Loucy (cell line): ENCODE results near the gene PKP3.
A peak's percentile ranks its signal among the peaks of the same experiment; 100 is the strongest.

Experiments used
- H2AFZ ChIP-seq: fragments of 200-600 bp; sonication (generic); 2 replicates; pipeline ENCODE4 v1.6.0; 2016; ENCODE audit warnings: antibody characterized with exemption, mild to moderate bottlenecking, low read length, moderate library complexity
- H3F3A ChIP-seq: fragments of 200-600 bp; 2 replicates; pipeline ENCODE4 v1.6.0; 2016; ENCODE audit warnings: antibody characterized with exemption, low read depth, mild to moderate bottlenecking
- H3K27me3 ChIP-seq: fragments of 200-600 bp; sonication (generic); 2 replicates; pipeline ENCODE4 v1.6.1; 2014; ENCODE audit warnings: low read length, mild to moderate bottlenecking; ENCODE audit not compliant: insufficient read depth, poor library complexity, severe bottlenecking
- H3K36me3 ChIP-seq: fragments of 200-600 bp; sonication (generic); 2 replicates; pipeline ENCODE4 v1.6.1; 2016; ENCODE audit warnings: low read length; ENCODE audit not compliant: insufficient read depth
- H3K4me1 ChIP-seq: fragments of 200-600 bp; sonication (generic); 2 replicates; pipeline ENCODE4 v1.5.1; 2014; ENCODE audit warnings: low read length, mild to moderate bottlenecking; ENCODE audit not compliant: insufficient read depth, poor library complexity, severe bottlenecking
- H3K4me2 ChIP-seq: fragments of 200-600 bp; sonication (generic); 2 replicates; pipeline ENCODE4 v1.6.0; 2014; ENCODE audit warnings: antibody characterized with exemption, low read length, low read depth, mild to moderate bottlenecking; ENCODE audit not compliant: poor library complexity, severe bottlenecking
- H3K4me3 ChIP-seq: fragments of 200-600 bp; sonication (generic); 2 replicates; pipeline ENCODE4 v1.5.1; 2014; ENCODE audit warnings: low read length, mild to moderate bottlenecking, mixed read lengths; ENCODE audit not compliant: poor library complexity, severe bottlenecking
- H3K79me2 ChIP-seq: fragments of 200-600 bp; sonication (generic); 2 replicates; pipeline ENCODE4 v1.6.1; 2014; ENCODE audit warnings: low read length; ENCODE audit not compliant: insufficient read depth
- H3K9ac ChIP-seq: fragments of 200-600 bp; sonication (generic); 2 replicates; pipeline ENCODE4 v1.6.0; 2014; ENCODE audit warnings: mild to moderate bottlenecking, low read depth, low read length, moderate library complexity; ENCODE audit not compliant: poor library complexity, severe bottlenecking
- H3K9me2 ChIP-seq: fragments of 200-600 bp; sonication (generic); replicated peaks from 2 replicates; pipeline ENCODE4 v1.6.1; 2016; ENCODE audit warnings: low read depth, low read length, mixed read lengths
- H3K9me3 ChIP-seq: fragments of 200-600 bp; sonication (generic); 2 replicates; pipeline ENCODE4 v1.6.1; 2014; ENCODE audit warnings: mild to moderate bottlenecking, antibody characterized with exemption, low read length, low read depth; ENCODE audit not compliant: insufficient read depth
- H4K20me1 ChIP-seq: fragments of 200-600 bp; sonication (generic); 2 replicates; pipeline ENCODE4 v1.6.0; 2014; ENCODE audit warnings: antibody characterized with exemption, low read length, mild to moderate bottlenecking; ENCODE audit not compliant: insufficient read depth, poor library complexity, severe bottlenecking
- EZH2phosphoT487 ChIP-seq: fragments of 200-600 bp; IDR thresholded peaks from 2 replicates; pipeline ENCODE4 v1.6.1; 2018; ENCODE audit warnings: antibody characterized with exemption, mild to moderate bottlenecking, moderate library complexity, borderline replicate concordance
- TF ChIP-seq, protein P1 (sequence below): fragments of 200-600 bp; sonication (generic); conservative IDR thresholded peaks from 2 replicates; pipeline ENCODE4 v1.5.1; 2014; ENCODE audit warnings: mild to moderate bottlenecking, antibody characterized with exemption, low read length

Gene PKP3

DNA sequence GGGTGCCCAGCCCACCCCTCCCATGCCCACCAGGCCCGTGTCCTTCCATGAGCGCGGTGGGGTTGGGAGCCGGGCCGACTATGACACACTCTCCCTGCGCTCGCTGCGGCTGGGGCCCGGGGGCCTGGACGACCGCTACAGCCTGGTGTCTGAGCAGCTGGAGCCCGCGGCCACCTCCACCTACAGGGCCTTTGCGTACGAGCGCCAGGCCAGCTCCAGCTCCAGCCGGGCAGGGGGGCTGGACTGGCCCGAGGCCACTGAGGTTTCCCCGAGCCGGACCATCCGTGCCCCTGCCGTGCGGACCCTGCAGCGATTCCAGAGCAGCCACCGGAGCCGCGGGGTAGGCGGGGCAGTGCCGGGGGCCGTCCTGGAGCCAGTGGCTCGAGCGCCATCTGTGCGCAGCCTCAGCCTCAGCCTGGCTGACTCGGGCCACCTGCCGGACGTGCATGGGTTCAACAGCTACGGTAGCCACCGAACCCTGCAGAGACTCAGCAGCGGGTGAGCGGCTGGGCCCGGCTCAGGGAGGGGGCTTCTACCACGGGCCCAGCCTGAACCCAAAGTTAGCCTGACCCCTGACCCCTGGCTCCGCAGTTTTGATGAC, 3.0 kb downstream of the PKP3 start:
- H3K79me2 ChIP-seq = no peaks in the 10 kb centered on the region
- H3K27me3 ChIP-seq = no peaks in the 10 kb centered on the region
- no peaks in the 10 kb centered on the region for H4K20me1 ChIP-seq
- H3K4me1 ChIP-seq = peaks cover 5% of the 10 kb centered on the region
- H3K9me2 ChIP-seq = no peaks in the 10 kb centered on the region
- peak overlapping the region; percentile 72 for H3K4me2 ChIP-seq
- H3K4me3 ChIP-seq = peak overlapping the region; percentile 67
- H3K9me3 ChIP-seq = no peaks in the 10 kb centered on the region
- H3K9ac ChIP-seq = peak overlapping the region; percentile 61
- TF ChIP-seq EZH2phosphoT487 = no peak
- TF ChIP-seq, protein P1, sequence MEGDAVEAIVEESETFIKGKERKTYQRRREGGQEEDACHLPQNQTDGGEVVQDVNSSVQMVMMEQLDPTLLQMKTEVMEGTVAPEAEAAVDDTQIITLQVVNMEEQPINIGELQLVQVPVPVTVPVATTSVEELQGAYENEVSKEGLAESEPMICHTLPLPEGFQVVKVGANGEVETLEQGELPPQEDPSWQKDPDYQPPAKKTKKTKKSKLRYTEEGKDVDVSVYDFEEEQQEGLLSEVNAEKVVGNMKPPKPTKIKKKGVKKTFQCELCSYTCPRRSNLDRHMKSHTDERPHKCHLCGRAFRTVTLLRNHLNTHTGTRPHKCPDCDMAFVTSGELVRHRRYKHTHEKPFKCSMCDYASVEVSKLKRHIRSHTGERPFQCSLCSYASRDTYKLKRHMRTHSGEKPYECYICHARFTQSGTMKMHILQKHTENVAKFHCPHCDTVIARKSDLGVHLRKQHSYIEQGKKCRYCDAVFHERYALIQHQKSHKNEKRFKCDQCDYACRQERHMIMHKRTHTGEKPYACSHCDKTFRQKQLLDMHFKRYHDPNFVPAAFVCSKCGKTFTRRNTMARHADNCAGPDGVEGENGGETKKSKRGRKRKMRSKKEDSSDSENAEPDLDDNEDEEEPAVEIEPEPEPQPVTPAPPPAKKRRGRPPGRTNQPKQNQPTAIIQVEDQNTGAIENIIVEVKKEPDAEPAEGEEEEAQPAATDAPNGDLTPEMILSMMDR = peak; percentile 49; the same call in 1 of the 2 replicates
- peak overlapping the region; percentile 59 for H2AFZ ChIP-seq
- no peaks in the 10 kb centered on the region for H3F3A ChIP-seq
- H3K36me3 ChIP-seq = no peaks in the 10 kb centered on the region

DNA sequence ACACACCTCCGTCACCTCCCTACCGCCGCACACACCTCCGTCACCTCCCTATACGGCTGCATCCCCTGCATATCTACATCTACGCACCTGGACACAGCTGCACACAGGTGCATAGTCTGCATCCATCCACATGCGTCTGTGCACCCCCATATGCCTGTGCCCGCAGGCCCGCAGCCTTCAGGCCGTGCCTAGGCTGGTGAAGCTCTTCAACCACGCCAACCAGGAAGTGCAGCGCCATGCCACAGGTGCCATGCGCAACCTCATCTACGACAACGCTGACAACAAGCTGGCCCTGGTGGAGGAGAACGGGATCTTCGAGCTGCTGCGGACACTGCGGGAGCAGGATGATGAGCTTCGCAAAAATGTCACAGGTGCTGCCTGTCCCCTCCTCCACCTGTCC, 4.8 kb downstream of the PKP3 start:
- Histone ChIP-seq H3K4me1 (peaks cover 5% of the 10 kb centered on the region), H3K79me2 (no peaks in the 10 kb centered on the region), H3K9ac (no peak overlapping the region), H3F3A (no peaks in the 10 kb centered on the region), H2AFZ (no peak overlapping the region), H3K36me3 (no peaks in the 10 kb centered on the region), H3K9me2 (no peaks in the 10 kb centered on the region), H3K4me3 (no peak overlapping the region), H3K4me2 (no peak overlapping the region), H3K27me3 (no peaks in the 10 kb centered on the region), H3K9me3 (no peaks in the 10 kb centered on the region), H4K20me1 (no peaks in the 10 kb centered on the region)
- no peak for TF ChIP-seq EZH2phosphoT487
- TF ChIP-seq, protein P1 = no peak

DNA sequence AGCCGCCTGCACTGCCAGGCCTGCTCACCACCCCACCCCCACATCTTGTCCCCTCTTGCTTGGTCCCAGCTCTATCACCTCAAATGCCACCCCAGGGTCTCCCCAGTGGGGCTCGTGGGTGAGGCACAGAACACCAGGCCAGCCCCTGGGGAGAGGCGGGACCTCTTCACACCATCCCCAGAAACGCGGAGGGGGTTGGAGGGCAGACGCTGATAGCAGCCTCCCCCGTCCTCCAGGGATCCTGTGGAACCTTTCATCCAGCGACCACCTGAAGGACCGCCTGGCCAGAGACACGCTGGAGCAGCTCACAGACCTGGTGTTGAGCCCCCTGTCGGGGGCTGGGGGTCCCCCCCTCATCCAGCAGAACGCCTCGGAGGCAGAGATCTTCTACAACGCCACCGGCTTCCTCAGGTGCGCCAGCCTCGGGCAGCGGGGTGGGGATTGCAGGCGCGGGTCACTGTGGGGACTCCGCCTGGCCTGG, 5.8 kb downstream of the PKP3 start:
- Histone ChIP-seq H2AFZ (no peak overlapping the region), H3K36me3 (no peaks in the 10 kb centered on the region), H3K4me1 (peaks cover 5% of the 10 kb centered on the region), H4K20me1 (no peaks in the 10 kb centered on the region), H3K79me2 (no peaks in the 10 kb centered on the region), H3K4me2 (no peak overlapping the region), H3K27me3 (no peaks in the 10 kb centered on the region), H3K4me3 (no peak overlapping the region), H3K9me2 (no peaks in the 10 kb centered on the region), H3F3A (no peaks in the 10 kb centered on the region), H3K9ac (no peak overlapping the region), H3K9me3 (no peaks in the 10 kb centered on the region)
- TF ChIP-seq EZH2phosphoT487 = no peak
- TF ChIP-seq, protein P1 = no peak
